K562 (cell line): ENCODE results near the gene ASB13. TPM values are rescaled to one million over a fixed set of nuclear protein-coding genes. Genes with fewer than 3 reads are reported as not detected.

Experiments
- EGR1 ChIP-seq: fragments of 450-650 bp; conservative IDR thresholded peaks from 2 replicates; pipeline ENCODE4 v1.6.1; 2017; ENCODE audit warnings: mild to moderate bottlenecking
- GABPB1 ChIP-seq: sonication (generic); formaldehyde crosslinking; IDR thresholded peaks from 2 replicates; pipeline ENCODE4 v1.8.0; 2022; ENCODE audit warnings: mild to moderate bottlenecking, missing genetic modification reagents
- HMG20B ChIP-seq: fragments of 250-450 bp; sonication (Bioruptor Pico); IDR thresholded peaks from 2 replicates; pipeline ENCODE4 v1.5.0; 2021; ENCODE audit warnings: mild to moderate bottlenecking
- HOXB6 ChIP-seq: fragments of 250-450 bp; sonication (Bioruptor Pico); IDR thresholded peaks from 2 replicates; pipeline ENCODE4 v1.5.1; 2022; ENCODE audit warnings: mild to moderate bottlenecking, borderline replicate concordance
- ILK ChIP-seq: fragments of 450-650 bp; IDR thresholded peaks from 2 replicates; pipeline ENCODE4 v1.6.1; 2016; ENCODE audit warnings: missing genetic modification characterization, low read depth, mild to moderate bottlenecking, missing compliant biosample characterization, moderate library complexity, borderline replicate concordance
- LCOR ChIP-seq: sonication (generic); formaldehyde crosslinking; IDR thresholded peaks from 2 replicates; pipeline ENCODE4 v1.8.0; 2022; ENCODE audit warnings: mild to moderate bottlenecking, missing genetic modification reagents
- MXD1 ChIP-seq: fragments of 250-450 bp; sonication (Bioruptor Pico); IDR thresholded peaks from 2 replicates; pipeline ENCODE4 v1.8.0; 2021; ENCODE audit warnings: borderline replicate concordance, mild to moderate bottlenecking, moderate library complexity; ENCODE audit not compliant: poor library complexity, severe bottlenecking
- NFYB ChIP-seq: IDR thresholded peaks from 2 replicates; pipeline ENCODE4 v1.6.1; 2011; ENCODE audit warnings: mild to moderate bottlenecking, moderate library complexity; ENCODE audit not compliant: insufficient read length; ENCODE audit errors: extremely low read depth
- PHB ChIP-seq: fragments of 250-450 bp; sonication (Bioruptor Pico); IDR thresholded peaks from 2 replicates; pipeline ENCODE4 v1.5.0; 2021
- PRPF4 ChIP-seq: fragments of 200-400 bp; formaldehyde crosslinking; IDR thresholded peaks from one replicate; pipeline ENCODE4 v1.6.1; 2017; ENCODE audit warnings: low read length, low read depth, mild to moderate bottlenecking; ENCODE audit not compliant: insufficient read depth, poor library complexity, severe bottlenecking
- SP1 ChIP-seq: sonication (generic); formaldehyde crosslinking; IDR thresholded peaks from 2 replicates; pipeline ENCODE4 v1.8.1; 2022; ENCODE audit warnings: mild to moderate bottlenecking, missing genetic modification reagents
- TBP ChIP-seq: optimal IDR thresholded peaks from 2 replicates; pipeline ENCODE3; 2011; ENCODE audit warnings: low read depth, low read length, improper control_type of control experiment
- TEAD1 ChIP-seq, 2 experiments: fragments of 450-650 bp in 1 of 2; sonication (generic) in 1 of 2; formaldehyde crosslinking; IDR thresholded peaks; 2 replicates each; pipeline versions ENCODE4 v1.4.0 to v1.8.0; 2020 to 2022; ENCODE audit warnings: mild to moderate bottlenecking in 2 of 2, missing genetic modification reagents in 1 of 2
- TFAM ChIP-seq: fragments of 250-450 bp; sonication (Bioruptor Pico); conservative IDR thresholded peaks from 2 replicates; pipeline ENCODE4 v1.5.0; 2021; ENCODE audit warnings: mild to moderate bottlenecking, moderate library complexity
- ZNF347 ChIP-seq: fragments of 450-650 bp; formaldehyde crosslinking; IDR thresholded peaks from 2 replicates; pipeline ENCODE4 v1.4.0; 2020; ENCODE audit warnings: low read depth, mild to moderate bottlenecking, moderate library complexity
- ZNF444 ChIP-seq: fragments of 250-450 bp; sonication (Bioruptor Pico); IDR thresholded peaks from 2 replicates; pipeline ENCODE4 v1.4.0; 2020; ENCODE audit warnings: mild to moderate bottlenecking, moderate library complexity
- ZNF518B ChIP-seq: fragments of 250-450 bp; sonication (Bioruptor Pico); IDR thresholded peaks from 2 replicates; pipeline ENCODE4 v1.5.0; 2021; ENCODE audit warnings: mild to moderate bottlenecking, moderate library complexity
- polyA plus RNA-seq, 8 experiments: library from polyadenylated mRNA; depleted of rRNA in 4 of 8; stranded (reverse) in 5 of 8; unstranded in 3 of 8; fragments of >200 nt; fragmentation: Nextera tagmentation in 2 of 8; fragmentation: Illumina TruSeq in 1 of 8; extraction: Ambion mirVana in 2 of 8; extraction: Trizol in 1 of 8; gene quantifications; 2 replicates each; pipeline versions ENCODE4 v1.2.1 to v1.2.3, GENCODE V29; 2011 to 2014; ENCODE audit warnings: inconsistent platforms in 1 of 8, missing spikeins in 1 of 8
- total RNA-seq, 7 experiments: library from RNA; depleted of rRNA in 6 of 7; stranded (reverse); fragments of >200 nt in 6 of 7; fragmentation: Illumina TruSeq in 2 of 7; extraction: Trizol in 2 of 7; gene quantifications; 2 replicates each; pipeline versions ENCODE4 v1.2.1 to v1.2.3, GENCODE V29; 2011 to 2021; ENCODE audit warnings: low replicate concordance in 1 of 7
- TF ChIP-seq, protein P1 (sequence below): fragments of 250-450 bp; sonication (Bioruptor Pico); IDR thresholded peaks from 2 replicates; pipeline ENCODE4 v1.4.0; 2020; ENCODE audit warnings: mild to moderate bottlenecking, moderate library complexity
- TF ChIP-seq, protein P2 (sequence below): fragments of 450-650 bp; conservative IDR thresholded peaks from 2 replicates; pipeline ENCODE4 v1.6.1; 2016; ENCODE audit warnings: missing genetic modification characterization, low read depth, mild to moderate bottlenecking, control low read depth, missing compliant biosample characterization

Gene ASB13
- total and polyA plus RNA-seq, 9 of the 15 experiments (the other 6 are each of a cell fraction or from before 2014, with no cell fraction given) = 5.2 to 28.8 (median 16.9) TPM

DNA sequence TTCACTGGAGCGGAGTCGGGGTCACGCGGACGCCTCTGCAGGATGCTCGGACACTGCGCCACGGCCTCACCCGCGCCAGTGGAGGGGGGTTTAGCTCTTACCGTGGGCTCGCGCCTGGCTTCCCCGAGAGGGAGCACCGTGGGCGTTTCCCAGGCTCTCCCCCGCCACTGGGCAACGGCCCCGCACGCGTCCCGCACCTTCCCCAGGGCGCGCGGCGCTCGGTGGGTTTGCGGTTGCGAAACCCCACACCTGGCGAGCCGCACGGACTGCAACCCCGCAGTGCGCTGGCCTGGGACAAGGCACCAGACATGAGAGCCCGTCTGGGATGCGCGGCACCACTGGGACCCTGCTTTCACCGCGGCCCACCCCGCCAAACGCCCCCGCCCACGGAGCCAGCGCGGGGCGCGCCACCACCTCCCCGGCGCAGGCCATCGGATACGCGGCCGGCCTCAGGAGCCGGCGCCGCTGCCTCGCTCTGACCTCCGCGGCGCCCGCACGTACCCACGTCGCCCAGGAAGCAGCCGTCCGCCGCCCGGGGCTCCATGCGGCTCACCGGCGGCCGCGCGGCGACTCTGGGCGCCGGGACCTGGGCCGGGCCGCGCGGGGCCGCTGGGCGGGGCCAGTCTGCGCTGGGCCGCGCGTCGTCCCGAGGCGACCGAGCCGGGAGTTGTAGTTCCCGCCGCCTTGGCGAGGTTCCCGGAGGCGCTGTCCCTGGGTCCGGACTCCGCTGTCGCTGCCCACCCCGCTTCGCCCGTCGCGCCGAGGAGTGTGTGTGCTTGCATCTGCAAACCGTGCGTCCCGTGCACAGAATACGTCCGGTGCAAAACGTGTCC, at the start of gene ASB13 (continued):
- no peak for TF ChIP-seq PRPF4
- TF ChIP-seq LCOR (CRISPR knock-in tag) = no peak
- TF ChIP-seq ZNF518B = no peak
- TF ChIP-seq ZNF444 (CRISPR knock-in tag) = no peak
- peak; percentile 75 for TF ChIP-seq EGR1
- TF ChIP-seq ILK (tag) = no peak
- 0 out of 4 replicates have a peak, but pooled peaks of 1 of the 2 experiments have one; percentile 29 for TF ChIP-seq TEAD1 (CRISPR knock-in tag; IDR thresholded peaks at IDR 0.05)
- no peak for TF ChIP-seq TBP
- no peak for TF ChIP-seq PHB
- TF ChIP-seq, protein P1, sequence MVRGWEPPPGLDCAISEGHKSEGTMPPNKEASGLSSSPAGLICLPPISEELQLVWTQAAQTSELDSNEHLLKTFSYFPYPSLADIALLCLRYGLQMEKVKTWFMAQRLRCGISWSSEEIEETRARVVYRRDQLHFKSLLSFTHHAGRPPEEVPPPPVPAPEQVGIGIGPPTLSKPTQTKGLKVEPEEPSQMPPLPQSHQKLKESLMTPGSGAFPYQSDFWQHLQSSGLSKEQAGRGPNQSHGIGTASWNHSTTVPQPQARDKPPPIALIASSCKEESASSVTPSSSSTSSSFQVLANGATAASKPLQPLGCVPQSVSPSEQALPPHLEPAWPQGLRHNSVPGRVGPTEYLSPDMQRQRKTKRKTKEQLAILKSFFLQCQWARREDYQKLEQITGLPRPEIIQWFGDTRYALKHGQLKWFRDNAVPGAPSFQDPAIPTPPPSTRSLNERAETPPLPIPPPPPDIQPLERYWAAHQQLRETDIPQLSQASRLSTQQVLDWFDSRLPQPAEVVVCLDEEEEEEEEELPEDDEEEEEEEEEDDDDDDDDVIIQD (CRISPR knock-in tag) = no peak
- no peak for TF ChIP-seq ZNF347 (CRISPR knock-in tag)
- TF ChIP-seq SP1 (CRISPR knock-in tag) = 0 out of 2 replicates have a peak, but pooled peaks have one; percentile 24
- no peak for TF ChIP-seq TFAM (CRISPR knock-in tag)
- TF ChIP-seq HOXB6 (CRISPR knock-in tag) = no peak
- TF ChIP-seq, protein P2, sequence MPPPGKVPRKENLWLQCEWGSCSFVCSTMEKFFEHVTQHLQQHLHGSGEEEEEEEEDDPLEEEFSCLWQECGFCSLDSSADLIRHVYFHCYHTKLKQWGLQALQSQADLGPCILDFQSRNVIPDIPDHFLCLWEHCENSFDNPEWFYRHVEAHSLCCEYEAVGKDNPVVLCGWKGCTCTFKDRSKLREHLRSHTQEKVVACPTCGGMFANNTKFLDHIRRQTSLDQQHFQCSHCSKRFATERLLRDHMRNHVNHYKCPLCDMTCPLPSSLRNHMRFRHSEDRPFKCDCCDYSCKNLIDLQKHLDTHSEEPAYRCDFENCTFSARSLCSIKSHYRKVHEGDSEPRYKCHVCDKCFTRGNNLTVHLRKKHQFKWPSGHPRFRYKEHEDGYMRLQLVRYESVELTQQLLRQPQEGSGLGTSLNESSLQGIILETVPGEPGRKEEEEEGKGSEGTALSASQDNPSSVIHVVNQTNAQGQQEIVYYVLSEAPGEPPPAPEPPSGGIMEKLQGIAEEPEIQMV (tag) = no peak
- no peak for TF ChIP-seq MXD1
- TF ChIP-seq NFYB = no peak
- TF ChIP-seq GABPB1 (CRISPR knock-in tag) = no peak
- no peak for TF ChIP-seq HMG20B
